HG03060 (cell line): Measurements from ENCODE around the gene HCFC1R1.
"Not testable (repeated sequence)": the region's sequence is repeated elsewhere in the genome, so short reads cannot be mapped to it uniquely, and the experiment has no call there.

Source experiments
- ATAC-seq: cut with Tn5 transposase; IDR thresholded peaks from one replicate; pipeline ENCODE4 v1.9.1; 2021; ENCODE audit warnings: low read depth, moderate number of reproducible peaks; ENCODE audit not compliant: unreplicated experiment

The HCFC1R1 gene

DNA sequence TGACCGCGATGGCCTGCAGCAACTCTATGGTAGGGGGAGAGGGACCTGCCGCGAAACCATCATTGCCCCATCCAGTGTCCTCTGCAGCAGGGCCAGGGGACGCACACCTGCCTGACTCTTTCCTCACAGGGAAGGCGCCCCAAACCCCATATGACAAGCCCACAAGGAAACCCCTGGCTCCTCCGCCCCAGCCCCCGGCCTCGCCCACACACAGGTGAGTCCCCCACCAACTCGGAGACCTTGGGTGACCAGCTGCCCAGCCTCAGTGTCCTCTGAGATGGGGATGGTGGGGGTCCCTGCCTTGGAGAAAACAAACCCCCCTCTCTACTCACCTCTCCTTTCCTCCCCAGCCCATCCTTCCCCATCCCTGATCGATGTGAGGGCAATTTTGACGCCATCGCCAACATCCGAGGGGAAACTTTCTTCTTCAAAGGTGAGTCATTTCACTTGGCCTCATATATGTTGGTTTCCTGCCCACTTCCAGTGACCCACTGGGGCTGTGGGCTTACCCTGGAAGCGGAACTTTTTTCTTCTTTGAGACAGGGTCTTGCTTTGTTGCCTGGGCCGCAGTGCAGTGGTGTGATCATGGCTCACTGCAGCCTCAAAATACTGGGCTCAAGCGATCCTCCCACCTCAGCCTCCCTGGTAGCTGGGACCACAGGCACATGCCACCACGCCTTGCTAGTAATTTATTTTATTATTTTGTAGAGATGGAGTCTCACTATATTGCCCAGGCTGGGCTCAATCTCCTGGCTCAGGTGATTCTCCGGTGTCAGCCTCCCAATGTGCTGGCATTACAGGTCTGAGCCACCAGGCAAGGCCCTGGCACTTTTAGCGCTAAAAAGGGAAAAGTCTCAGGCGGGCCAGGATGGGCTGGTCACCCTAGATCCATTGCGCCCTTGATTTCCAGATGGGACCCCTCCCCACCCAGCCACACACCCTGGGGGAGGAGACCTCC is 33.7 kb upstream of the HCFC1R1 start:
- no peak for ATAC-seq

DNA sequence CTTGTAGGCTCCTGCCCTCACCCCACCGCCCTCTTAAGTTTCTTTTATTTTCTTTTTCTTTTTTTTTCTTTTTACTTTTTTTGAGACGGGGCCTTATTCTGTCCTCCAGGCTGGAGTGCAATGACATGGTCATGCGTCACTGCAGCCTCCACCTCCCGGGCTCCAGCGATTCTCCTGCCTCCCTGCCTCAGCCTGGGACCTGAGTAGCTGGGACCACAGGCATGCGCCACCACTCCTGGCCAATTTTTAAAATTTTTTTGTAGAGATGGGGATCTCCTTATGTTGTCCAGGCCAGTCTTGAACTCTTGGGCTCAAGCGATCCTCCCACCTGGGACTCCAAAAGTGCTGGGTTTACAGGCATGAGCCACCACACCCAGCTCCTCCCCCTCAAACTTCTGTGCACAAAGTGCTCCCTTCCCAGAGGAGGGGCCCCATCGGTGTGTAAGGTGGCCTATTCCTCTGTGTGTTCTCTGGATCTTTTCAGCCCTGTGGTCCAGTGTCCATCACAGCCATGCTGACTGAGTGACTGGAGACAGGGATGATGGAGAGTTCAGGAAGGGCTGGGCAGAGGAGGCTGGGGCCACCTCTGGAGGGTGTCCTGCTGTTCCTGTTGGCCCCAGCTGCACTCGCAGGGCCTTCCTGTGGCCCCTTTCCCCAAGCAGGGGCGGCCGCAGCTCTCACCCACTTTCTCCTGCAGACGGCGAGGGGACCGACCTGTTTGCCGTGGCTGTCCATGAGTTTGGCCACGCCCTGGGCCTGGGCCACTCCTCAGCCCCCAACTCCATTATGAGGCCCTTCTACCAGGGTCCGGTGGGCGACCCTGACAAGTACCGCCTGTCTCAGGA is 32.8 kb upstream of the HCFC1R1 start:
- ATAC-seq: no peak

DNA sequence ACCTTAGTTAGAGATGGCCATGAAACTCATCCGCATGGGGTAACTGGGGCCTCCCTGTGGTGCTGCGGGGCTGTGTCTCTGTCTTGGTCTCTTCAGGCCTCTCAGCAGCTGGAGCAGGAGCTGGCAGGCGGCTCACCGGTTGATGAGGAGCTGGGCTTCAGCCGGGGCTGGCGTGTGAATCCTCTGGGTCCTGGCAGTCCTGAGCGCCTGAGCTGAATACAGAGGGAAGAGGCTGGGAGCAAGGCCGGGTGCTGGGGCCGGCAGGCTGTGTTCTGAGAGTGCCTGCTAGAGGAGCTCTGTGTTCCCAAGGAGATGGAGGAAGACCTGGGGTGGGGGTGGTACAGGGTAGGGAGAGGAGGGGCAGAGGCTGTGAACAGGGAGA is 32.0 kb upstream of the HCFC1R1 start:
- ATAC-seq: not testable (repeated sequence)

DNA sequence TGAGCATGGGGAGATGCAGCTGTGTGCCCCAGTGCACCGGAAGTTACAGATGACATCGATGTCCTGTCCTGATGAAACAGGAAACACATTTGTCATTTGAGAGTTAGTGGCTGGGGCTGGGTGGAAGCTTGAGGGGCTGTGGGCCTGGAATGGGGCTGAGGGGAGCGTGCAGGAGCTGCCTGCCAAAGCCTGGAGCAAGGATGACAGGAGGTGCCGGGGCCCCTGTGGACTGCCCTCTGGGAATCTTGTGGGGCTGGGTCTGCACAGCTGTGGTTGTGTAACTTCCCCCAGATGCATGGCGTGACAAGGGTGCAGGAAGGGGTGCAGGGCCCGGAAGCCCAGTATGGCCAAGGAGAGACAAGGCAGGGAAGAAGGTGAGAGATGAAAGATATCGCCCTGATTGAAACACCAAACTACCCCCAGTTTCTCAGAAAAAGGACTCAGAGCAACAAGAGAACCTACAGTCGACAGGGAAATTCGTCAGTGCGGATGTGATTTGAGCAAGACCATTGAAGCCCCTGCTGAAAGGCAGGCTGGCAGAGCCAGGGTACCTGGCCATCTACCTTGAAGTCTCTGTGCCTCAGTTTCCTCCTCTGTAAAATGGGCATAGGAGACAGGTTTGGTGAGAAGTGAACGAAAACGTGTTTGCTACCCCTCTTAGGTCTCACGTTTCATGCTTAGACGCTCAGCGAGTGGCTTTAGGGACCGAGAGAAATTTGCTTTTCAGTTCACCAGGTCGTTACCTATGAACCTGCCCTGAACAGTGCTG is 31.4 kb upstream of the HCFC1R1 start:
- no peak for ATAC-seq

DNA sequence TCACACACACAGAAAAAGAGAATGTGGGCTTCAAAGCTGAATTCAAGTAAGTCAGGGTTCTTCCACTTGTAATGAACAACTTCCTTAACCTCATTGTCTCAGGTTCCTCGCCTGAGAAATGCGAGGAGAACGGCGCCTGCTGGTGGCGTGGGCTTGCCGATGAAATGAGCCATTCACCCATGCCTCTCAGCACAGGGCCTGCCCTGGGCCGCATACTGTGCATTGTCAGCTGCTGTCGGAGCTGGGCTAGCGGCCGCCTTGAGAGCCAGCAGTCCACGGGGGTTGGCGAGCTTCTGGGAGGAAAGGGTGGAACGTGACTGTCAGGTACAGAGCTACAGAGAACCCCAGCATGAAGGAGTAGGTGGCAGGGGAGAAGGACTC is 29.6 kb upstream of the HCFC1R1 start:
- not testable (repeated sequence) for ATAC-seq

DNA sequence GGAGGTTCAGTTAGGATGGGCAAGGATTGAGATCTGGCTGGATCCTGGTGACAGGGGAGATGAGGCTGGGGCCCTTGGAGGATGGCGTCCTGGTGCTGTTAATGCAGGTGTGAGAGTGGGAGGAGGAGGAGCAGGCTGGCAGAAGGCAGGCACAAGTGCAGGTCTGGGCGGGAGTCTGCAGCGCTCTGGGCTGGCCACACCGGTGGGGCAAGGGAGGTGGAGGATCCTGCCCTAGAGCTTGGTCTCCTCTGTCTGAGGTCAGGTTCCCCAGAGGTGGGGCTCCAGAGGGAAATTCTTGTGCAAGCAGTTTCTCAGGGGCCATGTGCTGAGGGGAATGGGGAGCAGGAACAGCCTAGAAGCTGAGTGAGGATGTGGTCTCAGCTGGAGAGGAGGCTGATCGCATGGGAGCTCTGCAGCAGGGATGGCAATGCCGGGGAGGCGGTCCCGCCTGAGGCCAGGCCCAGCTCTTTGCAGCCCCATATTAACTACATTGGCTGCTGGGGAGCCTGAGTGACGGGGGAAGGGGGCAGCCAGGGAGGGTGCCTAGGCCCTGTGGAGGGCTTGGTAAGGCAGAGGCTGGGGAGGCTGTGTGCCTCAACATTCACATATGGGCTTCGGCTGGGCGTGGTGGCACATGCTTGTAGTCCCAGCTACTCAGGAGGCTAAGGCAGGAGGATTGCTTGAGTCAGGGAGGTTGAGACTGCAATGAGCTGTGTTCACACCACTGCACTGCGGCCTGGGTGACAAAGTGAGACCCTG is 29.0 kb upstream of the HCFC1R1 start:
- ATAC-seq: not testable (repeated sequence)

DNA sequence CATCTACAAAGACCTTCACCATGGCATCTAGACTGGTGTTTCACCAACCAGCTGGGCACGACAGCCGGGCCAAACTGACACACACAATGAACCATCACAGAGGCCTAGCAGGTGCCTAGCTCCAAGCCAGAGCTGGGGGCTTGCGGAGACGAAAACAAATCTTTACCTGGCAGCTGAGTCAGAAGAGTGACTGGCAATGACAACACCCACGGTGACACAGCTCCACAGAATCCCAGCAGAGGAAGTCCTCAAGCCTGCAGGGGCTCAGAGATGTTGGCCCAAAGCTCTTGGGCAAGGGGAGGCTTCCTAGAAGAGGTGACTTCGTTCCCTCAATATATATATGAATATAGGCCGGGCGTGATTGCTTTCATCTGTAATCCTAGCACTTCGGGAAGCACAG is 27.8 kb upstream of the HCFC1R1 start:
- no peak for ATAC-seq

DNA sequence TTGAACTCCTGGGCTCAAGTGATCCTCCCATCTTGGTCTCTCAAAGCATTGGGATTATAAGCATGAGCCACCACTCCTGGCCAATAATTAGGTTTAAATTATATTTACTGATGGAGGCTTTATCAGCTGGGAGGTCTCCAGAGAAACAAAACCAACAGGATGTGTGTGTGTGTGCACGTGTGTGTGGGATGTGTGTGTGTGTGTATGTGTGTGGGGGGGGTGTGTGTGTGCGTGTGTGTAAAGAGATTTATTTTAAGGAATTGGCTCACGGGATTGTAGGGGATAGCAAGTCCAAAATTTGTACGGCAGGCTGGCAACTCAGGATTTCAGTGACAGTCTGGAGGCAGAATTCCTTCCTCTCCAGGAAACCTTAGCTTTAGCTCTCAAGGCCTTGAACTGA is 27.3 kb upstream of the HCFC1R1 start:
- ATAC-seq: no peak

DNA sequence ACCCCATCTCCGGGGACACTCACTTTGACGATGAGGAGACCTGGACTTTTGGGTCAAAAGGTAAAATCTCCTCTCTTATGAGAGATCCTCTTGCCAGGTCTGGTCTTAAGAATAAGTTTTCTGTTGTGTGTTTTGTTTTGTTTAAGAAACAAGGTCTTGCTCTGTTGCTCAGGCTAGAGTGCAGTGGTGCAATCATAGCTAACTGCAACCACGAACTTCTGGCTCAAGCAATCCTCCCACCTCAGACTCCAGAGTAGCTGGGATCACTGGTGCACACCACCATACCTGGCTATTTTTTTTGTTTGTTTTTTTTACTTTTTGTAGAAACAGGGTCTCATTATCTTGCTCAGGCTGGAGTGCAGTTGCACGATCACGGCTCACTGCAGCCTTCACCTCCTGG is 26.7 kb upstream of the HCFC1R1 start:
- no peak for ATAC-seq

DNA sequence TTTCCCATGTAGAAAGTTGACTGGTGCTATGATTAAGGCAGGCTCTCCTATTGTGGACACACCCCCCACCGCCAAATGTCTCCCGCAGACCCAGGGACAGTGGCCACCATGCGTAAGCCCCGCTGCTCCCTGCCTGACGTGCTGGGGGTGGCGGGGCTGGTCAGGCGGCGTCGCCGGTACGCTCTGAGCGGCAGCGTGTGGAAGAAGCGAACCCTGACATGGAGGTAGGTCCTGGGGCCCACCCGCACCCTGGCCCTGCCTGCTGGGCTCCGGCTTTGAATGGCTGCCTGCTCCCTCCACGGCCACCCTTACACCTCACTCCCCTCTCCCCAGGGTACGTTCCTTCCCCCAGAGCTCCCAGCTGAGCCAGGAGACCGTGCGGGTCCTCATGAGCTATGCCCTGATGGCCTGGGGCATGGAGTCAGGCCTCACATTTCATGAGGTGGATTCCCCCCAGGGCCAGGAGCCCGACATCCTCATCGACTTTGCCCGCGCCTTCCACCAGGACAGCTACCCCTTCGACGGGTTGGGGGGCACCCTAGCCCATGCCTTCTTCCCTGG is 26.3 kb upstream of the HCFC1R1 start:
- no peak for ATAC-seq

DNA sequence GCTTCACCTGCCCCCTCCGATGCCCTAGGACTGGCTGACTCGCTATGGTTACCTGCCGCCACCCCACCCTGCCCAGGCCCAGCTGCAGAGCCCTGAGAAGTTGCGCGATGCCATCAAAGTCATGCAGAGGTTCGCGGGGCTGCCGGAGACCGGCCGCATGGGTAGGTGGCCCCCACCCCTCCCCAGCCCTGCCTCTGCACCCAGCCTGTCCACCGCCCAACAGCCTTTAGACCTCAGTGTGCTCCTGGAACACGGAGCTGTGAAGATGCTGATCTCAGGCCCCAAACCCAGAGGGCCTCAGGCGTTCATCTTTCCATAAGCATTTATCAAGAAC is 23.6 kb upstream of the HCFC1R1 start:
- no peak for ATAC-seq

DNA sequence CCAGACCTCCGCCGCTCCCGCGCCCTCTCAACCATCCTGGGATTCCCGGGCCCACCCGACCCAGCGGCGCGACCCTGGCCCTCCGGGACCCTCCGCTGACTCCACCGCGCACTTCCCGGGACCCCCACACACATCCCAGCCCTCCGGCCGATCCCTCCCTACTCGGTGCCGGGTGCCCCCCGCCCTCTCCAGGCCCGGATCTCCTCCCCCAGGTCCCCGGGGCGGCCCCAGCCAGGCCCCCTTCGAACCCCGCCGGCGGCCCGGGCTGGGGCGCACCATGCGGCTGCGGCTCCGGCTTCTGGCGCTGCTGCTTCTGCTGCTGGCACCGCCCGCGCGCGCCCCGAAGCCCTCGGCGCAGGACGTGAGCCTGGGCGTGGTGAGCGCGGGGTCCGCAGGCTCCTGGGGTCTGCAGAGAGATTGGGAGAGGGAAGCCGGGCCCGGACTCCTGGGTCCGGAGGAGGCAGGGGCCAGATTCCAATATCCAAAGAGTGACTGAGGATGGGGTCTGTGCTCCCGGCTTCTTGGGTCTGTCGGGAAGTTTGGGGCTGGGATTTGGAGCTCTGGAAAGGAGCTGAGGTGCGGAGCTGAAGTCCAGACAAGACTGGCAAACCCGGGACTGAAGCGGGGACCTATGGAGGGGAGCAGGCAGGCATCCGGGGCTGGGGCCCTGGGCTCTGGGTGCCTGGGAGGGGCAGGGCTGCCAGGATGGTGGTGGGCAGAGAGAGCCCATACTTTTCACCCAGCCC is 23.1 kb upstream of the HCFC1R1 start:
- no peak for ATAC-seq

DNA sequence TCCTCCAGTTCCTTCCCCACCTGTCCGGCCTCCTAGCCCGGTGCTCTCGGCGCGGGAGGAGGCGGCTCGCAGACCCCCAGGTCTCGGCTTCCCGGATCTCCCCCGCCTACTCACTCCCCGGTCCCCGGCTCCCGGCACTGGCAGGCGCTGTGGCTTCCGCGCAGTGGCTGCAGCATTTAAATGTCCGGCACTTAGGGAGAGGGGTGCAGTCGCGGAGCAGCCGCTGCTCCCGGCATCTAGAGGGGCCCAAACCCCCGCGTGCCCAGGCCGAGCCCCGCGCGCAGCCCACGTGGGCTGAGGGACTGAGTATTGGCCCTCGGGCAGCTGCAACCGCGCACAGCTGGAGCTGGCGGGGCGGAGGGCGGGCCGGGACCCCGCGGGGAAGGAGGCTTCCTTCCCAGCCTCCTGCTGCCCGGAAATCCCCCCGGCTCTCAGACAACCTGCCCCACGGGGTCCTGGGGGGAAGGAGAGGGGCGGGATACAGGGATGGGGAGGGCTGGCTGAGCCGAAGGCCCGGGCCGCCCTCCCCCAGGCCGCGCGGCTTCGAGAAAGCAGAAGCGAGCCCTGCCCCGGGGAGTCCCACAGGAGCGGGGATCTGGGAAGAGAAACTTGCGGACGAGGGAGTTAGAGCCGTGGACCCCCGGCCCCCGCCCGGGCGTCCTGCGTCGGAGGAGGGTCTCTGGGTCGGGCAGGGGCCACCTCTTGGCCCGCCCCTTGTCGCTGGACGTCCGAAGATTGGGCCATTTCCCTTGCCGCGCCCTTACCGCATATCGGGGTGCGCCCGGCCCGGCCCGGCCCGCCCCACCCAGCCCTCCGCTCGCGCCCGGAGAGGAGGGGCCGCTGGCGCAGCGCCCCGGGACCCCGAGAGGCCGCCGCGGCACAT is 22.3 kb upstream of the HCFC1R1 start, which contains the start of gene MMP25:
MMP25 (plus strand) TSS at position 804 of the 883 bp plus-strand sequence. CDS start 357 bp downstream, outside the sequence.
- ATAC-seq: no peak

DNA sequence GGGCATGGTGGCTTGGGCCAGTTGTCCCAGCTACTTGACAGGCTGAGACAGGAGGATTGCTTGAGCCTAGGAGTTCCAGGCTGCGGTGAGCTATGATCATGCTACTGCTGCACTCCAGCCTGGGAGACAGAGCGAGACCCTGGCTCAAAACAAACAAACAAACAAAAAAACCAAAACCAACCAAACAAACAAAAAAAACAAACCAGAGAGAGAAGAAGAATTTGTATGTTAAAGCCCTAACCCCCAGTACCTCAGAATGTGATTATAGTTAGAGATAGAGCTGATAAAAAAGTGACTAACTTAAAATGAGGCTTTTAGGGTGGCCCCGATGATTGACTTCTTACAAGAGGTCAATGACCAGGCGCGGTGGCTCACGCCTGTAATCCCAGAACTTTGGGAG is 21.0 kb upstream of the HCFC1R1 start:
- ATAC-seq: no peak

DNA sequence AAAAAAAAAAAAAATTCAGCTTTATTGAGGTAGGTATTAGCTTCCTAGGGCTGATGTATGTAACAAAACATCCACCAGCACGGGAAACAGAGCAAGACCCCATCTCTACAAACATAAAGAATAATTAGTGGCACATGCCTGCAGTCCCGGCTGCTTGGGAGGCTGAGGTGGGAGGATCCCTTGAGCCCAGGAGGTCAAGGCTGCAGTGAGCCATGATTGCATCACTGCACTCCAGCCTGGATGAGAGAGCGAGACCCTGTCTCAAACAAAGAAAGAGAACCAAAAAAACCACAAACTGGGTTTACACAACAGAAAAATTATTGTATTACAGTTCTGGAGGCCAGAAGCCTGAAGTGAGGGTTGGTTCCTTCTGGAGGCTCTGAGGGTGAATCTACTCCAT is 18.6 kb upstream of the HCFC1R1 start:
- ATAC-seq: no peak

DNA sequence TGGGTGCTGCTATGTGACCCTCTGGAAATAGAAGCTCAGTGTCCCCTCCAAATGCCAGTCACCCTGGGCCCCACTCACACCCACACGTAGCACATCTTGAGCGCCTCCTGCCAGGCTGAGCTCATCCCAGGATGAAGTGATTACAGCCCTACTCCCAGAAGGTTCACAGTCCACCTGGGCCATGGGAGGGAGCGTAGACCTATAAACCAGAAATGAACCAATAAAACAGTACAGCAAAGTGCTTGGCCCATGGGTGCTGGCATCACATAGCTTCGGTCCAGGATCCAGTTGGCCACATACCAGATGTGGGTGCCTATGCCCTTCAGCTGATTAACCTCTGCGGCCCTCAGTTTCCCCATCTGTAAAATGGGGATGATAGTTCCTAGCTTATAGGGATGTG is 15.2 kb upstream of the HCFC1R1 start:
- no peak for ATAC-seq

DNA sequence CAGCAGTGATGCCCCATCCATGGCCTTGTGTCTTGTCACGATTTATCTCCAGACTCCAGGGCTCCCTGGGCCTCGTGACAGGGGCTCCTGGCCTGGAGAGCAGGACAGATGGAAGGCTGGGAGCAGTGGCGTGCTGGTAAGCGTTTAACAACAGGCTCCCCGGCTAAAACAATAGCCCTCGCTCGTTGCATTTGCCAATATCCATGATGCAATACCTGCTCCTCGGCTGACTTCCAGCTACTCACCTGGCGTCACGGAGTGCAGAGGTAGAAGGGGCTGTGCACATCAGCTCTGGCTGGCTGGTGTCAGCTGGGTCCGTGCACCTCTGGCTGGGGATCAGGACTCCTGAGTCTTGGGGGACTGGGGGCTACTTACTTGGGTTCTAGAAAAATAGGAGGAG is 14.5 kb upstream of the HCFC1R1 start:
- no peak for ATAC-seq

DNA sequence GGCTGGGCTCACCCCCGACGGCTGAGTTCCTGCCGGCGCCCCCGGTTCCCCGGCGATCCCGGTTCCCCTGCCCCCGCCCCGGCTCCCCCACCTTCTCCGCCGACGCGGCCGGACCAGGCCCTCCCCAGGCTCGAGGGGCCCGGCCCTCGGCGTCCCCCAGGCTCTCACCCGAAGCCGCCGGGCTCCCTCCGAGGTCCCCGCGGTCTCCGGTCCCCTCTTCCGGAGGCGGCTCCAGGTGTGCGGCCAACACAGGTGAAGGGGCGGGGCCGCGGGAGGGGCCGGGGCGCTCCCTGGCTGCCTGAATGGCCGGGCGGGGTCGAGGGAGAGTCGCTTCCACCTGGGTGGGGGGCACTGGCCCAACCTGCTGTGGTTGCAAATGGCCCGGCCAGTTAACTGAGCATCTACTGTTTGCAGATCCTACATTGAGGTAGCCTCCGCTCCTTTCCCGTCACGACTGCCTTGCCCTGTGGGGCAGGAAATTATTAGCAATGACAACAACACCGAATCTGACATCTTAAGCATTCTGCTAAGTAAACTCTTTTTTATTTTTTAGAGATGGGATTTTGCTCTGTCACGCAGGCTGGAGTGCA is 13.1 kb upstream of the HCFC1R1 start, which contains the start of gene BICDL2:
BICDL2 (minus strand) TSS at position 219 of the 590 bp plus-strand sequence. CDS start 1,448 bp downstream, outside the sequence.
- ATAC-seq: no peak
